Activated CD8-positive, alpha-beta memory T cell treated with anti-CD3 and anti-CD28 coated beads for 36 hours (primary cell): ENCODE data around the gene ZYG11A. TPM values are rescaled to one million over a fixed set of nuclear protein-coding genes. Genes with fewer than 3 reads are reported as not detected.
"Not testable (repeated sequence)": the region's sequence is repeated elsewhere in the genome, so short reads cannot be mapped to it uniquely, and the experiment has no call there.

Source experiments
- CTCF ChIA-PET: fragments of 350-600 bp; sonication (Branson Sonifier 250); formaldehyde crosslinking; loops from one replicate; lab custom pipeline; 2021; ENCODE audit warnings: antibody characterized with exemption; lab: Charles Lee
- POLR2A ChIA-PET: fragments of 350-600 bp; sonication (Branson Sonifier 250); formaldehyde crosslinking; loops from one replicate; lab custom pipeline; 2021; ENCODE audit warnings: antibody characterized with exemption; lab: Charles Lee
- total RNA-seq, 2 experiments: library from RNA; stranded (reverse); gene quantifications; one replicate each; pipeline ENCODE4 v1.2.3, GENCODE V29; 2021

The ZYG11A gene
- total RNA-seq, 2 experiments from 2014 or later, result 0.06 to 0.15 TPM

GRCh38 chr1:52867087-52867863 lies 24.7 kb downstream of the ZYG11A start:
- POLR2A ChIA-PET, result interaction anchor here (0.6 to 1.2 kb wide), 2 partner anchors 55 to 456 kb away, joined by 3 to 4 read pairs; partner anchors contain the start of gene ECHDC2
- CTCF ChIA-PET, result interaction anchor here (0.7 to 1.2 kb wide), 2 partner anchors 15 to 104 kb away, joined by 3 read pairs; no protein-coding TSS in a partner anchor

GRCh38 chr1:52869727-52870126 lies 27.2 kb downstream of the ZYG11A start:
- POLR2A ChIA-PET, result interaction anchor here (0.6 kb wide), 1 partner anchor 47 kb away, joined by 3 read pairs; no protein-coding TSS in a partner anchor

GRCh38 chr1:52876843-52877242 lies 34.3 kb downstream of the ZYG11A start:
- ChIA-PET POLR2A (no interaction called here), CTCF (no interaction called here)

More at GRCh38 chr1:52869727-52870126, 27.2 kb downstream of the ZYG11A start:
- CTCF ChIA-PET, result not testable (repeated sequence)

- ChIA-PET POLR2A (no interaction called here), CTCF (no interaction called here)
These were observed 35.0 kb downstream of the ZYG11A start for GRCh38 chr1:52877554-52877953.

GRCh38 chr1:52880206-52880605 lies 37.6 kb downstream of the ZYG11A start:
- POLR2A ChIA-PET, result no interaction called here
- CTCF ChIA-PET, result interaction anchor here (0.5 to 0.6 kb wide), 2 partner anchors 122 to 876 kb away, joined by 3 to 4 read pairs; no protein-coding TSS in a partner anchor

GRCh38 chr1:52887483-52887882 lies 44.9 kb downstream of the ZYG11A start:
- POLR2A ChIA-PET, result no interaction called here

GRCh38 chr1:52892424-52893215 lies 50.1 kb downstream of the ZYG11A start:
- ChIA-PET CTCF (no interaction called here), POLR2A (no interaction called here)

More at GRCh38 chr1:52887483-52887882, 44.9 kb downstream of the ZYG11A start:
- CTCF ChIA-PET, result no interaction called here

- ChIA-PET CTCF (no interaction called here), POLR2A (interaction anchor here (0.6 kb wide), 1 partner anchor 170 kb away, joined by 3 read pairs; no protein-coding TSS in a partner anchor)
These were observed 56.9 kb downstream of the ZYG11A start for GRCh38 chr1:52899445-52899894.

- ChIA-PET CTCF (no interaction called here), POLR2A (no interaction called here)
These were observed 57.8 kb downstream of the ZYG11A start for GRCh38 chr1:52900402-52900801.

GRCh38 chr1:52901384-52901783 lies 58.8 kb downstream of the ZYG11A start:
- ChIA-PET POLR2A (no interaction called here), CTCF (no interaction called here)

GRCh38 chr1:52904208-52904926 lies 61.8 kb downstream of the ZYG11A start:
- CTCF ChIA-PET, result interaction anchor here (1.8 kb wide), 1 partner anchor 276 kb away, joined by 4 read pairs; no protein-coding TSS in a partner anchor
- POLR2A ChIA-PET, result no interaction called here

GRCh38 chr1:52904927-52905698 lies 62.6 kb downstream of the ZYG11A start:
- CTCF ChIA-PET, result interaction anchor here (1.8 kb wide), 1 partner anchor 276 kb away, joined by 4 read pairs; no protein-coding TSS in a partner anchor
- POLR2A ChIA-PET, result no interaction called here

- POLR2A ChIA-PET, result interaction anchor here (0.6 kb wide), 1 partner anchor 207 kb away, joined by 4 read pairs; no protein-coding TSS in a partner anchor
- CTCF ChIA-PET, result interaction anchor here (1.3 to 1.8 kb wide), 2 partner anchors 16 to 274 kb away, joined by 4 to 5 read pairs; partner anchors contain the start of gene ECHDC2
These were observed 63.6 kb downstream of the ZYG11A start for GRCh38 chr1:52906135-52906603.

GRCh38 chr1:52907068-52907811 lies 64.7 kb downstream of the ZYG11A start:
- POLR2A ChIA-PET, result no interaction called here
- CTCF ChIA-PET, result interaction anchor here (1.3 kb wide), 1 partner anchor 15 kb away, joined by 5 read pairs; the partner anchor contains the start of gene ECHDC2

GRCh38 chr1:52907812-52908153 lies 65.2 kb downstream of the ZYG11A start:
- CTCF ChIA-PET, result no interaction called here
- POLR2A ChIA-PET, result no interaction called here

GRCh38 chr1:52911541-52911940 lies 69.0 kb downstream of the ZYG11A start:
- ChIA-PET POLR2A (no interaction called here), CTCF (no interaction called here)

- ChIA-PET POLR2A (no interaction called here), CTCF (no interaction called here)
These were observed 70.5 kb downstream of the ZYG11A start for GRCh38 chr1:52913014-52913413.
